Measurements from ENCODE around the gene SIRT1.

SIRT1 gene

GRCh38 chr10:67923551-67923950 lies 39.1 kb downstream of the SIRT1 start:
- DNase-seq (ENCODE audit: low spot score): no peak
- in situ Hi-C loops (cut with MboI; ENCODE audit: low pct_unique_long_range_greater_than_20kb, low sequenced_read_pairs, unreplicated experiment): no loop called here

GRCh38 chr10:67924136-67924535 lies 39.7 kb downstream of the SIRT1 start:
- in situ Hi-C loops (cut with MboI; ENCODE audit: low pct_unique_long_range_greater_than_20kb, low sequenced_read_pairs, unreplicated experiment): no loop called here
- DNase-seq (ENCODE audit: low spot score): no peak
- TF ChIP-seq CTCF (IDR thresholded peaks at IDR 0.05; ENCODE audit: extremely low read depth, insufficient read depth, missing control alignments): no peak

More at GRCh38 chr10:67923551-67923950, 39.1 kb downstream of the SIRT1 start:
- no peak for TF ChIP-seq CTCF (IDR thresholded peaks at IDR 0.05; ENCODE audit: extremely low read depth, insufficient read depth, missing control alignments)

GRCh38 chr10:67925449-67926005 lies 41.1 kb downstream of the SIRT1 start:
- no peak for TF ChIP-seq CTCF (IDR thresholded peaks at IDR 0.05; ENCODE audit: extremely low read depth, insufficient read depth, missing control alignments)
- in situ Hi-C loops (cut with MboI; ENCODE audit: low pct_unique_long_range_greater_than_20kb, low sequenced_read_pairs, unreplicated experiment): no loop called here
- DNase-seq (ENCODE audit: low spot score): no peak

- in situ Hi-C loops (cut with MboI; ENCODE audit: low pct_unique_long_range_greater_than_20kb, low sequenced_read_pairs, unreplicated experiment): no loop called here
- no peak for DNase-seq (ENCODE audit: low spot score)
- TF ChIP-seq CTCF (IDR thresholded peaks at IDR 0.05; ENCODE audit: extremely low read depth, insufficient read depth, missing control alignments): no peak
Measured at GRCh38 chr10:67926951-67927350, 42.5 kb downstream of the SIRT1 start.

- no peak for TF ChIP-seq CTCF (IDR thresholded peaks at IDR 0.05; ENCODE audit: extremely low read depth, insufficient read depth, missing control alignments)
- in situ Hi-C loops (cut with MboI; ENCODE audit: low pct_unique_long_range_greater_than_20kb, low sequenced_read_pairs, unreplicated experiment): no loop called here
- no peak for DNase-seq (ENCODE audit: low spot score)
Measured at GRCh38 chr10:67933199-67933598, 48.7 kb downstream of the SIRT1 start.

- no peak for DNase-seq (ENCODE audit: low spot score)
- in situ Hi-C loops (cut with MboI; ENCODE audit: low pct_unique_long_range_greater_than_20kb, low sequenced_read_pairs, unreplicated experiment): no loop called here
- no peak for TF ChIP-seq CTCF (IDR thresholded peaks at IDR 0.05; ENCODE audit: extremely low read depth, insufficient read depth, missing control alignments)
Measured at GRCh38 chr10:67934336-67934735, 49.9 kb downstream of the SIRT1 start.

- in situ Hi-C loops (cut with MboI; ENCODE audit: low pct_unique_long_range_greater_than_20kb, low sequenced_read_pairs, unreplicated experiment): no loop called here
- TF ChIP-seq CTCF (IDR thresholded peaks at IDR 0.05; ENCODE audit: extremely low read depth, insufficient read depth, missing control alignments): no peak
Measured at GRCh38 chr10:67935223-67935622, 50.8 kb downstream of the SIRT1 start.

More at GRCh38 chr10:67935223-67935622, 50.8 kb downstream of the SIRT1 start:
- no peak for DNase-seq (ENCODE audit: low spot score)
